LNCaP clone FGC (cell line): Measurements from ENCODE around the gene RSPH3.
"Not testable (repeated sequence)": the region's sequence is repeated elsewhere in the genome, so short reads cannot be mapped to it uniquely, and the experiment has no call there.

ENCODE experiments used
- DNase-seq: peaks from one replicate; pipeline ENCODE4 v3.0.0-alpha.2; 2011; ENCODE audit warnings: low read depth
- H3K4me3 ChIP-seq: 2 replicates; pipeline ENCODE4 v1.5.1; 2011; ENCODE audit warnings: mild to moderate bottlenecking, low read depth, low read length, control low read depth
- TF ChIP-seq, protein P1 (sequence below): IDR thresholded peaks from 2 replicates; pipeline ENCODE4 v1.5.1; 2012; ENCODE audit warnings: mild to moderate bottlenecking; ENCODE audit not compliant: control insufficient read depth, insufficient read depth; ENCODE audit errors: extremely low read depth

The RSPH3 gene

GRCh38 chr6:159036673-159037072, 36.7 kb upstream of the RSPH3 start:
- TF ChIP-seq, protein P1, sequence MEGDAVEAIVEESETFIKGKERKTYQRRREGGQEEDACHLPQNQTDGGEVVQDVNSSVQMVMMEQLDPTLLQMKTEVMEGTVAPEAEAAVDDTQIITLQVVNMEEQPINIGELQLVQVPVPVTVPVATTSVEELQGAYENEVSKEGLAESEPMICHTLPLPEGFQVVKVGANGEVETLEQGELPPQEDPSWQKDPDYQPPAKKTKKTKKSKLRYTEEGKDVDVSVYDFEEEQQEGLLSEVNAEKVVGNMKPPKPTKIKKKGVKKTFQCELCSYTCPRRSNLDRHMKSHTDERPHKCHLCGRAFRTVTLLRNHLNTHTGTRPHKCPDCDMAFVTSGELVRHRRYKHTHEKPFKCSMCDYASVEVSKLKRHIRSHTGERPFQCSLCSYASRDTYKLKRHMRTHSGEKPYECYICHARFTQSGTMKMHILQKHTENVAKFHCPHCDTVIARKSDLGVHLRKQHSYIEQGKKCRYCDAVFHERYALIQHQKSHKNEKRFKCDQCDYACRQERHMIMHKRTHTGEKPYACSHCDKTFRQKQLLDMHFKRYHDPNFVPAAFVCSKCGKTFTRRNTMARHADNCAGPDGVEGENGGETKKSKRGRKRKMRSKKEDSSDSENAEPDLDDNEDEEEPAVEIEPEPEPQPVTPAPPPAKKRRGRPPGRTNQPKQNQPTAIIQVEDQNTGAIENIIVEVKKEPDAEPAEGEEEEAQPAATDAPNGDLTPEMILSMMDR: no peak
- H3K4me3 ChIP-seq: no peak overlapping the region
- no peak for DNase-seq

- H3K4me3 ChIP-seq: no peak overlapping the region
- TF ChIP-seq, protein P1: no peak
- DNase-seq: no peak
Observed at GRCh38 chr6:159035891-159036290, 35.9 kb upstream of the RSPH3 start.

GRCh38 chr6:159033160-159034049, 33.4 kb upstream of the RSPH3 start:
- no peak overlapping the region for H3K4me3 ChIP-seq
- TF ChIP-seq, protein P1: no peak
- DNase-seq: no peak

DNA sequence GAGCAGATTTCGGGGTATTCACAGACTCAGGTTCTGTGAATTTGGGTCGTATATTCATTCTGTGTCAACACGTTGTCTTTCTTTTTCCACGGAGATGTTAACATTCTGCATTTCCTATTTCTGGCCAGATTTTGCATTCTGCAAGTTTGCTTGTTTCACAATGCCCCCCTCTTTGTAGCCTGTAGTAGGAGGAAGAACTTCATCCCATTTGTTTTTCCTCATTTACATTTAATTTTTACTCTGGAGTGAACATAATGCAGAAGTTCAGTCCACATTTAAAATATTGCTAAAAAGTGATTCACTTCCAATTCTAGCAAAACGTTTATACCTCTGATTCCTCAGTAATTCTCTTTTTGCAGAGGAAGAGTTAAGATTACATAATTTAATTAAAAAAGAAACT, 31.8 kb upstream of the RSPH3 start:
- TF ChIP-seq, protein P1: no peak
- no peak for DNase-seq
- H3K4me3 ChIP-seq: no peak overlapping the region

- DNase-seq: no peak
- no peak overlapping the region for H3K4me3 ChIP-seq
- TF ChIP-seq, protein P1: no peak
Observed at GRCh38 chr6:159030168-159030567, 30.2 kb upstream of the RSPH3 start.

GRCh38 chr6:159025224-159025623, 25.2 kb upstream of the RSPH3 start:
- not testable (repeated sequence) for DNase-seq, H3K4me3 ChIP-seq

- TF ChIP-seq, protein P1: no peak
- no peak for DNase-seq
- no peak overlapping the region for H3K4me3 ChIP-seq
Observed at GRCh38 chr6:159023893-159024292, 23.9 kb upstream of the RSPH3 start.
